Fibroblast of upper back skin (primary cell): ENCODE data around the gene MATCAP1.

Experiments used
- DNase-seq: peaks from one replicate; pipeline ENCODE4 v3.0.0-alpha.2; 2013

Gene MATCAP1

DNA sequence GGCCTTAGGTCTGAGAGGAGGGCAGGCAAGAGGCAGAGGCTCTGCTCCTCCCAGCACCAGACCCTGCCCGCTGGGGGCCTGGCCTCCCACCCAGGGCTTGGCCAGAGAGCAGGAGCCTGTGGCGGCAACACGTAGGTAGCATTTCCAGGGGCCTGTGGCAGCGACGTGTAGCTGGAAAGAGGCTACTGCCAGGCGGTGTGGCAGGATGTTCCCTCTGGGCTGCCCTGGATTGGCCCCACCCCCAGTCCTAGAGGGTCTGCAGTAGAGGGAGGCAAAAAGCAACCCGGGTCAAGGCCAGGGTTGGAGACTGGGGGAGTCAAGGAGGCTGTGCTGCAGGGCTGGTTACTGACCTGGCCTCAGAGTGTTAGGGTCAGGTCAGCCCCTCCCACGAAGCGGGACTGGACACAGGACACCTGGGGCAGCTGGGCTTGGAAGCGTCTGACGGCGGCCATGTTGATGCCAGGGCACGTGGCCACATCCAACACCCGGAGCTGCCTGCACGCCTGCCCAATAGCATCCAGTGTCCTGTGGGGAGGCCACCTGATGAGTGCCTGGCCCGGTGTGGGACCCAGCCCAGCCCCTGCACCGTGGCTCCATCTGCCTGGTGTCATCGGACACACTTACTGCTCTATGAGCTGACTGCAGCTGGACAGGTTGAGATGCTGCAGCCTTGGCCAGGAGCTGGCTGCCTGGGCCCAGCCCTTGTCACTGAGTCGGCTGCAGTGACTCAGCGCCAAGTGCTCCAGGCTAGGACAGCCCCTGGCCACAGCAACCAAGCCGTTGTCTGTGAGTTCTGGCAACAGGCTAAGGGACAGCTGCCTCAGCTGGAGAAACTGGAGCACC is 23.7 kb upstream of the MATCAP1 start:
- DNase-seq, result peak; percentile 16

GRCh38 chr16:67206838-67207248 is 23.1 kb upstream of the MATCAP1 start:
- no peak for DNase-seq

DNA sequence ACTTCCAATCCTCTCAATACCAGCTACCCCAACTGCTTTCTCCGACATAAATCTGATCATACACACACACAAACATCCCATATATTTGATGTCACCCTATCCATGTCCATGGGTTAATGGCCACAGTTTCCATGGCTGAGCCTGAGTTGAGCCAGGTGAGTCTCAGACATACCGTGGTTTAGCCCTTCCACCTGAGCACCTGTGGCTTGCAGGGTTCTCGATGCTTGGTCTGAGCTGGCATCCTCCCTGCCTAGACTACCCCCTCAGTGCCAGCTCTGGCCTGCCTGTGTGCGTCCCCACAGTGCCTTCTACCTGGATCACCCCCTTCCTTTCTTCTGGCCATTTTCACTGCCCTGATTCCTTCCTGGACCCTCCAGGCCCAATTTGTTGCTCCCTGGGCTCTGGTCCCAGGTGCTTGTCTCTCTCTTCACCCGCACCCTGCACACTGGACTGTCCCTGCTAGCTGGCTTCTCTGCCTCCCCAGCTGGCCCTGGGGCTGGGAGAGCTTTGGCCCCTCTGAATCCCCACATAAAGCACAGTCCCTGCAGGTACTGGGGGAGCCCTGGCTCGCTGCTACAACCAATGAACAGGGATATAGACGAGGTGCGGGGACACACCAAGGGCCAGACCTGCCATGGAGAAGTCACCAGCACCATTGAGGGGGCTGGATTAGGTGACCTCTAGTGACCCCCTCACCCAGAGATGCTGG is 22.5 kb upstream of the MATCAP1 start:
- no peak for DNase-seq

GRCh38 chr16:67204076-67204475 is 20.3 kb upstream of the MATCAP1 start:
- no peak for DNase-seq

DNA sequence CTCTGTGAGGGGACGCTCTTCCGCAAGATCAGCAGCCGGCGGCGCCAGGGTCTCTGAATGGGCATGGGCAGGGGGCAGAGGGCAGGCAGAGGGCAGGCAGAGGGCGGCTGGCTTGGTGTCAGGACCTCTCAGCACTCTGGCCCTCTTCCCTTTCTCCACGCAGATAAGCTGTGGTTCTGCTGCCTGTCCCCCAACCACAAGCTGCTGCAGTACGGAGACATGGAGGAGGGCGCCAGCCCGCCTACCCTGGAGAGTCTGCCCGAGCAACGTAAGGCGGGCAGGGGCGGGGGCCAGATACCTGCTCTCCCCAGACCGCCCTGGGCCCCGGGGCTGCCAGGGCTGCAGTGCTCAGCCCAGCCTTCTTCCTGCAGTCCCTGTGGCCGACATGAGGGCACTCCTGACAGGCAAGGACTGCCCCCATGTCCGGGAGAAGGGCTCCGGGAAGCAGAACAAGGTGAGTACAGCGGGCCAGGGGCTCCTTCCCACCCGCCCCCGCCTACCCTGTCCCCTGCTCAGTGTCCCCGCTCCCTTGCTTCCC is 19.3 kb upstream of the MATCAP1 start:
- no peak for DNase-seq

DNA sequence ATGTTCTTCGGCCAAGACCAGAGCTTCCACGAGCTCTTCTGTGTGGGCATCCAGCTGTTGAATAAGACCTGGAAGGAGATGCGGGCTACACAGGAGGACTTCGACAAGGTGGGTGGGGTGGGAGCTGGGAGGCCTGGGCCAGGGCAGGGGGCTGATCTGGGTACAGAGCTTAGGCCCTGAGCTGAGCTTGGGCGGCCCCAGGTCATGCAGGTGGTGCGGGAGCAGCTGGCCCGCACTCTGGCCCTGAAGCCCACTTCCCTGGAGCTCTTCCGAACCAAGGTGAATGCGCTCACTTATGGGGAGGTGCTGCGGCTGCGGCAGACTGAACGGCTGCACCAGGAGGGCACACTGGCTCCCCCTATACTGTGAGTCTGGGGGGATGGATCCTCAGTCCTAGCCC is 18.7 kb upstream of the MATCAP1 start:
- no peak for DNase-seq

- no peak for DNase-seq
These were observed 17.9 kb upstream of the MATCAP1 start for GRCh38 chr16:67201411-67202345.

DNA sequence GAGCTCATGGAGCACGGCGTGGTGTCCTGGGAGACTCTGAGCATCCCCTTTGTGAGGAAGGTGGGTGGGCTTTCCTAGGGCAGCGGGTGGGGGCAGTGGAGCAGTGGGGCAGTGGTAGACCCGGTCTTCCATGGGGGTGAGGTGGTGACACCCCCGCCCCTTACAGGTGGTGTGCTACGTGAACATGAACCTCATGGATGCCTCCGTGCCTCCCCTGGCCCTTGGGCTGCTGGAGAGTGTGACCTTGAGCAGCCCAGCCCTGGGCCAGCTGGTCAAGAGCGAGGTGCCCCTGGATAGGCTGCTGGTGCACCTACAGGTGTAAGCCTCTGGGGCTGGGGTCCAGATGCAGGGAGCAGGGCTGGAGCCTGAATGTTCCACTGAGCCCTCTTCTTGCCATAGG is 16.7 kb upstream of the MATCAP1 start:
- DNase-seq, result no peak

DNA sequence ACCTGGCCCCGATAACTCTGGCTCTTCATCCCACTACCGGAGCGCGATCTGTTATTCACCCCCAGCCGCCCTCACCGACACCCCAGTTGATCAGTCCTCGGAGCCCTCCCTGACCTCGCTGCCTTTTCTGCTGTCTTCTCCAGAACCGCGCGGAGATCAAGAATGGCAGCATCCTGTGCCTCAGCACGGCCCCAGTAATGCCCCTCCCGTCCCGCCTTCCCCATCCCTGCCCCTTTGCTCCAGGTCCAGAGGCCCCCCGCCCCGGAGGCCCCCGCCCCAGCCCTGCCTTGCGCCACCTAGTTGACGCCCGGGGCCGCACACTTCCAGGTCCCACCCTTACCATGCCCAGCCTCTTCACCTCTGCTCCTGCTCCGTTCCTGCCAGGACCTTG is 16.0 kb upstream of the MATCAP1 start:
- DNase-seq, result no peak

GRCh38 chr16:67199011-67199807 is 15.4 kb upstream of the MATCAP1 start, which contains the start of gene ELMO3:
TSS of gene ELMO3 (plus strand) at chr16:67199131. CDS start at chr16:67199327, 196 bp downstream.
- no peak for DNase-seq

- DNase-seq, result no peak
These were observed 14.5 kb upstream of the MATCAP1 start for GRCh38 chr16:67198238-67198734.

GRCh38 chr16:67197704-67198103 is 13.9 kb upstream of the MATCAP1 start:
- no peak for DNase-seq

- no peak for DNase-seq
These were observed 13.1 kb upstream of the MATCAP1 start for GRCh38 chr16:67196881-67197280.

DNA sequence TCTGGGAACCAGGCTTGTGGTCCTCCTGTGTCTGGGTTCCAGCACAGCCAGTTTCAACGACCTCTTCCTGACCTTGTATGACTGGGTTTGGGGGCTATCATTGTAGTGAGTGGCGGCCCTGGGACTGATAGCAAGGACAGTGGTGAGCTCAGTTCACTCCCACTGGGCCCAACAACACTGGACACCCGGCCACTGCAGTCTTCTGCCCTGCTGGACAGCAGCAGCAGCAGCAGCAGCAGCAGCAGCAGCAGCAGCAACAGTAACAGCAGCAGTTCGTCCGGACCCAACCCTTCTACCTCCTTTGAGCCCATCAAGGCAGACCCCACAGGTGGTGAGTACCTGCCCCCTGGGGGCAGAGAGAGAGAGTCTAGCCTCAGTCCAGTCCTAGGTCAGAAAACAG is 11.9 kb upstream of the MATCAP1 start:
- DNase-seq, result no peak

DNA sequence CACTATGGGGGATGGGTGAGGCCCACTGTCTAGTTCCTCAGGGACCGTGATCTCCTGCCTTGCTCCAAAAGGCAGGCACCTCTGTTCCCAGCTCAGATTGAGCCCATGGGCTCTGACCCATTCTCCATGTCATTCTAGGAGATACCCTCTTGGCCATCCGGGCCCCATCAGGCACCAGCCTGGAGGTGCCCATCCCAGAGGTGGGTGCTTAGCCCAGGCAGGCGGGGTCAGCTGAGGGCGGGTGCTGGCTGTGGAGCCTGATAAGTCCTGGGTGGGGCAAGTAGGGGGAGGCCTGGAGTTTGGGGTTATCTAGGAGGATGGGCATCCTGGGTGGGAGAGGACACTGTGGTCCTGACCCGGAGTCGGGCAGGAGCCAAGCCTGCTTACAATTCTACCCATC is 10.5 kb upstream of the MATCAP1 start:
- no peak for DNase-seq

- no peak for DNase-seq
These were observed 9.8 kb upstream of the MATCAP1 start for GRCh38 chr16:67193536-67193935.

DNA sequence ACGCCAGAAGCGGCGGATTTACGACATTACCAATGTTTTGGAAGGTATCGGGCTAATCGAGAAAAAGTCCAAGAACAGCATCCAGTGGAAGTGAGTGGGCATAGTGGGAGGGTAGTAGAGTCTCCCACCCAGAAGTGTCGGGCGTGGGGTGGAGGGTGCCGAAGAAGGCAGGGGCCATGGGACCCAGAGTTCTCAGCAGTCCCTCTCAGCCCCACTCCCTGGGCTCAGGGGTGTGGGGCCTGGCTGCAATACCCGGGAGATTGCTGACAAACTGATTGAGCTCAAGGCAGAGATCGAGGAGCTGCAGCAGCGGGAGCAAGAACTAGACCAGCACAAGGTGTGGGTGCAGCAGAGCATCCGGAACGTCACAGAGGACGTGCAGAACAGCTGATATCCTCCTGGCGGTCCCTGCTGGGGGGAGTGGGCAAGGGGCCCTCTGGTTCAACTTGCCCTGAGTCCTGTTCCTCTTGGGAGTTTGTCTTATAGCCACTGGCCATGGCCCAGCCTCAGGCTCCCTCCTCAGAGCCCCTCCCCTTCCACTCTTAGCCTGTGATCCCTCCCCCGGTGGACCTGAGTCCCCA is 9.1 kb upstream of the MATCAP1 start:
- no peak for DNase-seq

- peak; percentile 88 for DNase-seq
These were observed 8.4 kb upstream of the MATCAP1 start, which contains the start of gene E2F4 for GRCh38 chr16:67191995-67192681. TSS of gene E2F4 (plus strand) at chr16:67192155. CDS start at chr16:67192228, 73 bp downstream.

DNA sequence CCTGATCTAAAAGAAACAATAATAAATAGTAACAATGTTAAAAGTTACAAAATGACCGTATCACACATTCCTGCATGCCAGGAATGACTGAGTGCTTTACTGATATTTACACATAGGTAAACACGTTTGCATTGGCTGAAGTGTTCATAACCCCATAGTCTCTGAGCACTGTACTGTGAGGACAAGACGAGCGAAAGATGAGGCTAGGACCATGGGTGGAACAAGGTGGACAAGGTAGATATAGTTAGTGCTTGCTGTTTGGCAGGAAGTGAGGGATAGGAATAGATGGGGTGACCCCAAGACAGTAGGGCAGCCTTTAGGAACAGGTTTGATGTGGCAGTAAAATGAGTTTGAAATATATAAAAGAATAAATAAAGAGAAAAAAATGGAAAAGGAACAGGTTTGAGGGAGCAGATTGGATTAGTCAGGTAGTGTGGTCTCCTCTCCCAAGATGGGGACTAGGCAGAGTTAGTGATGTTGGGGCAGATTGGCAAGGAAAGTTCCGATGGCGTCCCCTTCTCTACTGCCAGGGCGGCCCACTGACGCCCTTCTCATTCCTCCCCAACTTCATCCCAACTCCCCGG is 7.7 kb upstream of the MATCAP1 start:
- no peak for DNase-seq
